HG03175 (cell line): ENCODE data around the gene GMPPA.
A peak's percentile ranks its signal among the peaks of the same experiment; 100 is the strongest.

ENCODE experiments used
- ATAC-seq: cut with Tn5 transposase; IDR thresholded peaks from one replicate; pipeline ENCODE4 v1.9.1; 2021; ENCODE audit warnings: mild to moderate bottlenecking, moderate library complexity; ENCODE audit not compliant: unreplicated experiment

The GMPPA gene

GRCh38 chr2:219467736-219468075 lies 31.0 kb upstream of the GMPPA start:
- ATAC-seq: no peak

GRCh38 chr2:219468410-219469185 lies 30.1 kb upstream of the GMPPA start:
- ATAC-seq: no peak

DNA sequence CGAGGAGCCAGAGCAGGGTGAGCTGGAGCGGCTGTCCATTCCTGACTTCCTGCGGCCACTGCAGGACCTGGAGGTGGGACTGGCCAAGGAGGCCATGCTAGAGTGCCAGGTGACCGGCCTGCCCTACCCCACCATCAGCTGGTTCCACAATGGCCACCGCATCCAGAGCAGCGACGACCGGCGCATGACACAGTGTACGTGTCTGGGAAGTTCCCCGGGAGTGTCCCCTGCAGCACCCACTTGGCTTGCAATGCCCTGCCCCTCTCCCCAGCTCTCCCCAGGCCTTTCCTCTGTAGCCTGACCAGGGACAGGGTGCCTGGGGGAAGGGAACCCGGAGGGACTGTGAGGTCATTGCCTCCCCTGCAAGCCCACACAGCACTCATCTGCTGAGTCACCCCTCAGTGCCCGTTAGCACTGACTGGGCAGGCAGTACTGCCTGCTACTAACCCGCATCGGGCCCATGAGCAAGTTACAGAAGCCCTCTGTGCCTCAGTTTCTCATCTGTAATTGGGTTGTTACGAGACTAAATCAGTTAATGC lies 29.4 kb upstream of the GMPPA start:
- no peak for ATAC-seq

DNA sequence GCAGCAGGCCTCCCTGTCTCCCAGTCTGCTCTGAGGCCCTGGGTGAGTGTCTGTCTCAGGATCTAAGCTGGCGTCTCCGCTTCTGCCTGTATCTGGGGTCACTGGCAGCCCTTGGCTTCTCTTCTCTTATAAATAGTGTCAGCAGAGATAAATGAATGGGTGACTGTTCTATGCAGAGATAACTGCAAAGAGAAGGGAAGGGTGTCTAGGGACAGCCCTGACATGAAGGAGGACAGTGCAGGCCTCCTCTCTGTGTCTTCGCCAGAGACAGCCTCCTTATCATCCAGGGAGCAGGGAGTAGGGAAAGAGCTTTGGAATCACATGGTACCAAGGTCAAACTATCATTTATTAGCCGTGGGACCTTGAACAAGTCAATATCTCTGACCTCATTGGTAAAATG lies 28.3 kb upstream of the GMPPA start:
- ATAC-seq: no peak

GRCh38 chr2:219471476-219472371 lies 27.0 kb upstream of the GMPPA start:
- ATAC-seq: no peak

GRCh38 chr2:219472629-219473187 lies 26.0 kb upstream of the GMPPA start:
- ATAC-seq: no peak

DNA sequence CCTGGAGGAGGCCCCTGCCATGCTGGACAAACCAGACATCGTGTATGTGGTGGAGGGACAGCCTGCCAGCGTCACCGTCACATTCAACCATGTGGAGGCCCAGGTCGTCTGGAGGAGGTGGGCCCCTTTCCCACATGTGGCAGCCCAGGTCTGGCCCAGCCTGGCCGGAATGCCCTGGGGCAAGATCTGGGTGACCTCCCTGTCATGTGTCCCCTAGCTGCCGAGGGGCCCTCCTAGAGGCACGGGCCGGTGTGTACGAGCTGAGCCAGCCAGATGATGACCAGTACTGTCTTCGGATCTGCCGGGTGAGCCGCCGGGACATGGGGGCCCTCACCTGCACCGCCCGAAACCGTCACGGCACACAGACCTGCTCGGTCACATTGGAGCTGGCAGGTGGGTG lies 25.2 kb upstream of the GMPPA start:
- no peak for ATAC-seq

DNA sequence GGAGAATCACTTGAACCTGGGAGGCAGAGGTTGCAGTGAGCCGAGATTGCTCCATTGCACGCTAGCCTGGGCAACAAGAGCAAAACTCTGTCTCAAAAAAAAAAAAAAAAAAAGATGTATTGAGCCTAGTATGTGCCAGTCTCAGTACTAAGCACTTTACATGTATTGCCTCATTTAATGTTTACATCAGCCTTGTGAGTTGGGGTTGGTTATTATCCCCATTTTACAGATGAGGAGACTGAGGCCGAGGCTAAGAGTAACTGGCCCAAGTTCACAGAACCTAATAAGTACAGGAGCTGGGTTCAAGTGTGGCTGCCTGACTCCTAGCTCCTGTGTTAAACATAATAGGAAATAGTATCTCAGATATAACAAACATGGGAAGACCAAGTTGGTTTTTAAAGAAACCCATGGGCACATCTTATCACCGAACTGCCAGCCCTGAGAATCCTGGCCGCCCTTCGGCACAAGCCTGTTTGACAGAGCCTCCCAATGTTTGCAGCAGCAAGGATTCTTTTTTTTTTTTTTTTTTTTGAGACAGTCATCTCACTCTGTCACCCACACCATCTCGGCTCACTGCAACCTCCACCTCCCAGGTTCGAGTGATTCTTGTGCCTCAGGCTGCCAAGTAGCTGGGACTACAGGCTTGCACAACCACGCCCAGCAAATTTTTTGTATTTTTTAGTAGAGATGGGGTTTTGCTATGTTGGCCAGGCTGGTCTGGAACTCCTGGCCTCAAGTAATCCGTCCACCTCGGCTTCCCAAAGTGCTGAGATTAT lies 24.2 kb upstream of the GMPPA start:
- no peak for ATAC-seq

GRCh38 chr2:219475278-219475677 lies 23.4 kb upstream of the GMPPA start:
- ATAC-seq: no peak

DNA sequence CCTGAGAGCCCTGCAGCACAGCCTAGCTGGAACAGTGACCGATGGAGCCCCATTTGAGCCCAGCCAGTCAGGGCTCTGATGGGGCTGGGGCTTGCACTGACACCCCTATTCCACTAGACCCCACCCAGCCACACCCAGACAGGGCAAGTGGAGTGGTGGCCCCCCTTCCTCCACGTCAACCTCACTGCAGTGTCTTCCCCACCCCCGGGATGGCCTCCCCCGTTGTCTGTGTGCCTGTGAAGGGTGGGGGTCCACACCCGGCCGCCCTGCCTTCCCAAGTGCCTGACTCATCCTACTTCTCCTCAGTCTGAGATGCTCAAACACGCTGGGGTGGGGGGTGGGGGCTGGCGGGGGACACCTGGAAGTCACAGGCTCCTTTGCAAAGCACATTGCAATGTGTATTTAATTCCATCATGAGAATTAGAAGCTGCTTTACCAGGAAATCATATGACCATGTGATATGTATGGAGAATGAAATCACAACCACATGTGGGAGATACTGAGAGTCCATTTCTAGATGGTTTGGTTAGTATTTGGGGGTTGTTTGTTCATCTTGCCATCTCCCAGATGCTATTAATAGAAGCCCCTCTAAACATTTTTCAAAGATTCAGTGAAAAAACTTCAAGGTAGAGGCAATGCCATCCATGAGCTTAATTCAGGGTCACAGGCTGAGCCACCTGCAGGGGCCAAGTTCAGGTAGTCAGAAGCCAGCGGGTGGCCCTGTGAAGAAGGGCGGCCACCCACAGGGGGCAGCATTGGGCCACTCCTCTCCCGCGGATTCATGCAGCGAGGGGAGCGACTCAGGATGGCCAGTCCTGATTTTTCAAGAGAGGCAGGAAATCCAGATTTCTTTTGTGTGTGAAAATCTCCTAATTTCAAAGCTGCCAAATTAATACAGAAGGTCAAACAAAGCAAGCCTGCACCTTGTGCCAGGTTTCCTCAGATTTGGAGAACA lies 22.7 kb upstream of the GMPPA start:
- peak; percentile 58 for ATAC-seq

- no peak for ATAC-seq
Observed at GRCh38 chr2:219476652-219477151, 22.0 kb upstream of the GMPPA start.

- ATAC-seq: no peak
Observed at GRCh38 chr2:219477179-219477578, 21.5 kb upstream of the GMPPA start.

DNA sequence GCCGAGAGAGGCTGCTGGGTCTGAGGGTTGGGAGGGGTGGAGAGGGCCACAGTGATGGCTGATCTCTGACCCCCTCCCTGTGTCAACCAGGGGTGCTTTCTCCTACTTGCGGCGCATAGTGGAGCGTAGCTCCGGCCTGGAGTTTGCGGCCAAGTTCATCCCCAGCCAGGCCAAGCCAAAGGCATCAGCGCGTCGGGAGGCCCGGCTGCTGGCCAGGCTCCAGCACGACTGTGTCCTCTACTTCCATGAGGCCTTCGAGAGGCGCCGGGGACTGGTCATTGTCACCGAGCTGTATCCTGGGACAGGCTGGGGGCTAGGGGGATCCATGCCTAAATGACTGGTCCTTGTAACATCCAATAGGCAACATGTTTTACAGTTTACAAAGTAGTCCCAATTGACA lies 20.9 kb upstream of the GMPPA start:
- ATAC-seq: no peak

- no peak for ATAC-seq
Observed at GRCh38 chr2:219478916-219479315, 19.8 kb upstream of the GMPPA start.

- no peak for ATAC-seq
Observed at GRCh38 chr2:219480004-219480403, 18.7 kb upstream of the GMPPA start.

DNA sequence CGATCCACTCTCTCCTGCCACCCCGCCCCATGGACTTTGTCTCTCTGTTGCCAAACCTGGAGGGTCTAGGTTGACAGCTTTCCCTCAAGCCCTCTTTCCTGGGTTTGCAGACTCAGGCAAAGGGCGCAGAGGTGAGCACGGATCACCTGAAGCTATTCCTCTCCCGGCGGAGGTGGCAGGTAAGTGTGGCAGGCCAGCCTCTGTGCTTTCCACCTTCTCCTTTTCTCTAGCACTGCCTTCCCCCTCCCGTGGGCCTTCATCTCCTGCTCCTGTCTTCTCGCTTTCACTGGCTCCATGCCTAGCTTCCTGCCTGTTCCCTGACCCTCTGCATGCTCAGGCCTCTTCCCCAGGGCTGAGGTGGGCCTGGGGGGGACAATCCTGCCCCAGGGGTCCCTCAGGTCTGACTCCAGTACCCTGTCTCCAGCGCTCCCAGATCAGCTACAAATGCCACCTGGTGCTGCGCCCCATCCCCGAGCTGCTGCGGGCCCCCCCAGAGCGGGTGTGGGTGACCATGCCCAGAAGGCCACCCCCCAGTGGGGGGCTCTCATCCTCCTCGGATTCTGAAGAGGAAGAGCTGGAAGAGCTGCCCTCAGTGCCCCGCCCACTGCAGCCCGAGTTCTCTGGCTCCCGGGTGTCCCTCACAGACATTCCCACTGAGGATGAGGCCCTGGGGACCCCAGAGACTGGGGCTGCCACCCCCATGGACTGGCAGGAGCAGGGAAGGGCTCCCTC lies 15.9 kb upstream of the GMPPA start:
- no peak for ATAC-seq

DNA sequence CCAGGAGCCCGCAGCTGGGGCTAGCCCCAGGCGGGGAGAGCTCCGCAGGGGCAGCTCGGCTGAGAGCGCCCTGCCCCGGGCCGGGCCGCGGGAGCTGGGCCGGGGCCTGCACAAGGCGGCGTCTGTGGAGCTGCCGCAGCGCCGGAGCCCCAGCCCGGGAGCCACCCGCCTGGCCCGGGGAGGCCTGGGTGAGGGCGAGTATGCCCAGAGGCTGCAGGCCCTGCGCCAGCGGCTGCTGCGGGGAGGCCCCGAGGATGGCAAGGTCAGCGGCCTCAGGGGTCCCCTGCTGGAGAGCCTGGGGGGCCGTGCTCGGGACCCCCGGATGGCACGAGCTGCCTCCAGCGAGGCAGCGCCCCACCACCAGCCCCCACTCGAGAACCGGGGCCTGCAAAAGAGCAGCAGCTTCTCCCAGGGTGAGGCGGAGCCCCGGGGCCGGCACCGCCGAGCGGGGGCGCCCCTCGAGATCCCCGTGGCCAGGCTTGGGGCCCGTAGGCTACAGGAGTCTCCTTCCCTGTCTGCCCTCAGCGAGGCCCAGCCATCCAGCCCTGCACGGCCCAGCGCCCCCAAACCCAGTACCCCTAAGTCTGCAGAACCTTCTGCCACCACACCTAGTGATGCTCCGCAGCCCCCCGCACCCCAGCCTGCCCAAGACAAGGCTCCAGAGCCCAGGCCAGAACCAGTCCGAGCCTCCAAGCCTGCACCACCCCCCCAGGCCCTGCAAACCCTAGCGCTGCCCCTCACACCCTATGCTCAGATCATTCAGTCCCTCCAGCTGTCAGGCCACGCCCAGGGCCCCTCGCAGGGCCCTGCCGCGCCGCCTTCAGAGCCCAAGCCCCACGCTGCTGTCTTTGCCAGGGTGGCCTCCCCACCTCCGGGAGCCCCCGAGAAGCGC lies 15.0 kb upstream of the GMPPA start:
- no peak for ATAC-seq
